GM19468 (cell line): ENCODE results near the gene ATOX1.
"Not testable (repeated sequence)": the region's sequence is repeated elsewhere in the genome, so short reads cannot be mapped to it uniquely, and the experiment has no call there.

Source experiments
- ATAC-seq: cut with Tn5 transposase; IDR thresholded peaks from one replicate; pipeline ENCODE4 v1.9.1; 2021; ENCODE audit warnings: mild to moderate bottlenecking, moderate library complexity, moderate number of reproducible peaks; ENCODE audit not compliant: unreplicated experiment; ENCODE audit errors: extremely low read depth

ATOX1 gene, protein sequence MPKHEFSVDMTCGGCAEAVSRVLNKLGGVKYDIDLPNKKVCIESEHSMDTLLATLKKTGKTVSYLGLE

DNA sequence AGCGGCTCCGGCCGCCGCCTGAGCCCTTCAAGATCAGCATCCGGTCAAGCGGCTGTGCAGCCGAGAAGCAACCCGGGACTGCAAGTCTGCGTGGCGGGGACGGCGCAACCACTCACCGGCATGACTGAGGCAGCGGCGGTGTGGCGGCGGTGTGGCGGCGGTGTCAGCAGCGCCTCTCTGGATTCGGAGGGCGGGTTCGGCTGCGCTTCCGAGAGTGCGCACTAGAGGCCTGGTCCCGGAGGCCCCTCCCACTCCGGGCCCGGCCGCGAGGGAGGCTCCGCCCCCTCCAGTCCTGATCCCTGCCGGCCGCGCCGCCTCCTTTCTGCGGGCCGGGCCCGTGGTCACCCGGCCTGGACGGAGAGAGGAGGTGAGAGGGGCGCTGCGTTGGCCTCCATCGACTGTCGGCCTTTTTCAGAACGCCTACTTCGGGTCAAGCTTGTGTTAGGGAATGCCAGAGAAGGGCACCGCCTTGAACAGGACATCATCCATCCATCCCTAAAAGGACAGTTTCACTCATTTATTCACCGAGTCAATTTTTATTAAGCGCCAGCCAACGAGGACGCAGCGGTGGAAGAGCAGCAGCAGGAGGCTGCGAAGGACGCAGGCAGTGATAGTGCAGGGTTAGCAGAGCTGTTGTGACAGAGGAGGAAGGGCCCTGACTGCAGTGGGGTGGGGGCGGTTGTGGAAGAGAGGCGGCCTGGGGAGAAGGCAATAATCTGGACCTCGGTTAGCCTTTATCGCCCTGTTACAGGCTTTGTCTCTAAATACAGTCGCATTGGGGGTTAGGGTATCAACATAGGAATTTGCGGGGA, at the start of gene ATOX1:
ATOX1 (minus strand) TSS at position 202 of the 812 bp plus-strand sequence; CDS start at position 122, 80 bp downstream.
- ATAC-seq = peak; percentile 83

- ATAC-seq = no peak
Observed at GRCh38 chr5:151805414-151806223, 47.2 kb upstream of the ATOX1 start.

- no peak for ATAC-seq
Observed at GRCh38 chr5:151800532-151800931, 42.1 kb upstream of the ATOX1 start.

GRCh38 chr5:151799407-151799806, 41.0 kb upstream of the ATOX1 start:
- ATAC-seq = no peak

DNA sequence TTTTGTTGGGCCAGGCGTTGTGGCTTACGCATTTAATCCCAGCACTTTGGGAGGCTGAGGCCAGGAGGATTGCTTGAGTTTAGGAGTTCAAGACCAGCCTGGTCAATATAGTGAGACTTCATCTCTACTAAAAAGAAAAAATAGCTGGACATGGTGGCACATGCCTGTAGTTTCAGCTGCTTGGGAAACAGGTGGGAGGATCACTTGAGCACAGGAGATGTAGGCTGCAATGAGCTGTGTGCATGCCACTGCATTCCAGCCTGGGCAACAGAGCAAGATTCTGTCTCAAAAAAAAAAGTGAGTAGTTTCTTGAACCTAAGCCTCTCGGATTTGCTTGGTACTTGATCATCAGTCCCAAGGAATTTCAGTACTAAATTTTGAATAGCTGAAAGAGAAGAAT, 40.2 kb upstream of the ATOX1 start:
- ATAC-seq = no peak

DNA sequence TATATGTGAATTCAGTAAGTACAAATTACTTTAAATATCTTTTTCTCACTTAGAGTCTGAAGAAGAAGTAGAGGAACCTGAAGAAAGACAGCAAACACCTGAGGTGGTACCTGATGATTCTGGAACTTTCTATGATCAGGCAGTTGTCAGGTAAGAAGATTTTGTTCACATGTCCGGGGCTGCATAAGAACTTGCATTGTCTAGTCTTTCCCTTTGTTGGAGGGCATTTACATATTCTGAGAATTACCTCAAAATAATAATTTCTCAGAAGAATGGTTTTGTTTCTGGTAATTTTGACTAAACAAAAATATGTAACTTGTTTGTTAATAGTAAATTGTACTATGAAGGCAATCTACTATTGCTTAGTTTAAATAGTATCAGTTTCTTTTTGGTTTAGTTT, 37.0 kb upstream of the ATOX1 start:
- ATAC-seq = no peak

DNA sequence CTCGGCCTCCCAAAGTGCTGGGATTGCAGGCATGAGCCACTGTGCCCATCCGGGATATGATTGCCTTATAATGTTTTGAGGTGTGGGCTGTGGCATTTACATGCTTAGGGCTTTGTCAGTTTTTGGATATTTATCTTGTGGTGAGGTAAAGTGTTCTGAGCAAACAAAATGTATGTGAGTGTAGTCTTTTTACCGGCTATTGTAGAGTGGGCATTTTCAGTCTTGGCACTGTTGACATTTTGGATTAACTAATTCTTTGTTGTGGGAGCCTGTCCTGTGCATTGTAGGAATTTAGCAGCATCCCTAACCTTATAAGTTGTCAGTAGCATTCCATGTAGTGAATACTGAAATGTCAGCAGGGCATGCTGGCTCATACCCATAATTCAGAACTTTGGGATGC, 34.9 kb upstream of the ATOX1 start:
- no peak for ATAC-seq

- ATAC-seq = no peak
Observed at GRCh38 chr5:151787817-151788216, 29.4 kb upstream of the ATOX1 start.

DNA sequence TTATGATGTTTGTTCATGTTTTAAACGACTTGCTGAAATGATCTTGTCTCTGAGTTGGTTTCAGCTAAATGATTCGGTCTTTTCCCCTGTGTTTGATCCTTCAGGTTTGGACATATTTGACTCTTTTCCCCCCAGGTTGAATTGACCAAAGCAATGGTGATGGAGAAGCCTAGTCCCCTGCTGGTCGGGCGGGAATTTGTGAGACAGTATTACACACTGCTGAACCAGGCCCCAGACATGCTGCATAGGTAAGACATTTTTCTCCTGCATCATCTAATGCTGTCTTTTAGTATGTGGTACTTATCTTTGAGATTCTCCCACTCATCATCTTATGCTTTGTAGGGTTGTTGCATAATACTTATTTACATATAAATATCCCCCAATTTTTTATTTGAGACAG, 28.0 kb upstream of the ATOX1 start:
- no peak for ATAC-seq

DNA sequence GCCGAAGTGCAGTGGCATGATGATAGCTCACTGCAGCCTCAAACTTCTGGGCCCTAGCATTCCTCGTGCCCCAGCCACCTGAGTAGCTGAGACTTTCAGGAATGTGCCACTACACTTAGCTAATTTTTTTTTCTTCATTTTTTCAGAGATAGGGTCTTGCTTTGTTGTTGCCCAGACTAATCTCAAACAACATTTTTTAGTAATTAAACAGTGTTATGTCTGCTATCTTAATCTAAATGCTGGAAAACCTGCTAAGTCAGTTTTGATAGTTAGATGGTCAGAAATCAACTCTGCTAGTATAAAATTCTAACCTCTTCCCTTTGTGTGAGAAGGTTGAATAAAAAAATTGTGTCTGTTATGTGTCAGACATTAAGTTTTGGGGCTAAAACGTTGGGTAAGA, 25.7 kb upstream of the ATOX1 start:
- no peak for ATAC-seq

DNA sequence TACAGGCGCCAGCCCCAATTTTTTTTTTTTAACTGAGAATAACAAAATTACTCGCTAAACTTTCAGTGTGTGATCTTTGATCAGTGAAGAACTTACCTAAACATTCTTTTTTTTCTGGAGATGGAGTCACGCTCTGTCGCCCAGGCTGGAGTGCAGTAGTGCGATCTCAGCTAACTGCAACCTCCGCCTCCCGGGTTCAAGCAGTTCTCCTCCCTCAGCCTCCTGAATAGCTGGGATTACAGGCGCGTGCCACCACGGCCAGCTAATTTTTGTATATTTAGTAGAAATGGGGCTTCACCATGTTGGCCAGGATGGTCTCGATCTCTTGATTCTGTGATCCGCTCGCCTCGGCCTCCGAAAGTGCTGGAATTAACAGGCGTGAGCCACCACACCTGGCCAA, 25.2 kb upstream of the ATOX1 start:
- ATAC-seq = not testable (repeated sequence)

DNA sequence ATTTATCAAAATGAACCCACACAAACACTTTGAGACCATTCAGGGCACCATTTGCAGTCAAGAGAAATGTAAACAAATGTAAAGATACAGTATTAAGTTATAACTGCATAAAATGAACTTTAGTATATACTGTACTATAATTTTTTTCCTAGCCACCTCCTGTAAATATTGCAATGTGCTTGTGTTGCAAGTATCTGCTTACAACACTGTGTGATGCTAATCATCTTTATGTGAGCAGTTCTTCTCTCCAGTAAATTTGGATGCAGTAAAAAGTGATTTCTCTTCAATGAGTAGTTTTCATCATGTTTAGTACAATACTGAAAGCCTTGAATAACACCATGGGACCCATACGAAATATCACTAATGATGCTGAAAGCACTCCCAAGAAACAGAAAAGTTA, 22.8 kb upstream of the ATOX1 start:
- no peak for ATAC-seq

- ATAC-seq = no peak
Observed at GRCh38 chr5:151780348-151780747, 21.9 kb upstream of the ATOX1 start.

DNA sequence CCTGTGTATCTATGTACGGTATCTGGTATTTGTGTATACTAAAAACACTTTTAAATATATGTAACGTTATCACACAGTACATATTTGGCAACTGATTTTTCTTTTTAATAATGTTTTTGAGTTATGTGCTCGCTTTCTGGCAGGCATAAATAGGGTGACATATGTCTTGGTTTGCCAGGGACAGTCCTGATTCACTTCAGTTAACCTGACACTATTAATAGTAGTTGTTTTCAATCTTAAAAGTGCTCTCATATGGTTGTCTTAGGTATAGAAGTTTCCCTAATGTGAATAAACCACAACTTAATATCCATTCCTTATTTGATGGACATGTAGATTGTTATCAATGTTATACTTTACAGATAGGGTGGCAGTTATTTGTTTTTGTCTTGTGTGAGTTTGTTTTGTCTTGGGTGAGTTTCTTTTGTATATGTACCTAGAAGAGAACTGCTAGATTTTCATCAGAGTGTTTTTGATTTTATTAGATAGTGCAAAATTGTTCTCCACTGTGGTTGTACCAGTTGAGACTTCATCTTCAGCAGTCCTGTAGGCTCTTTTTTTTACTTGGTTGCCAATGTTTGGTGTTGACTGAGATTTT, 21.2 kb upstream of the ATOX1 start:
- no peak for ATAC-seq

DNA sequence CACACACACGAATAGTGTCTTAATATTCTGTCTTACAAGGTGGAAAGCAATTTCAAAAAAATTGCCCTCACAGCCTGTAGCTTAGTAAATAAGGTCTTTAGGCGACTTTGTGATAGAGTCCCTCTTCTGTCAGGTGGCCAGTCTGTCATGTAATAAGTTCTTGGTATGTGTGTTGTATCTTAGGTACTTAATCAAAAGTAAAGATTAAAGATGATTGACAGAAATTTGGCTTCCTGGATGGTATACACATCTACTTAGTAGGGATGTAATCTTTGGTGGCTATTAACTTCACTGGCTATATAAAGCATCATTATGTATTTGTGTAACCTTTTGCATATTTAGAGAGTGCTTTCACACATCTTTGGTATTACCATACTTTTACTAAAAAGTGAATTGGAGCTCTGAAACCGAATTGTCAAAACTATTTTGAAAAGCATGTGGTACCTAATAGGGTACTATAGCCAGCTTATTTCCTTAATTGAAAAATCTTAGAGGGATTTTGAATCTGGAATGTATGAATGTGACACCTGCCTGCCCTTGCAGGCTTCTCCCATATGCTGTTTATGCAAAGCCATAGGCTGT, 16.7 kb upstream of the ATOX1 start:
- no peak for ATAC-seq

DNA sequence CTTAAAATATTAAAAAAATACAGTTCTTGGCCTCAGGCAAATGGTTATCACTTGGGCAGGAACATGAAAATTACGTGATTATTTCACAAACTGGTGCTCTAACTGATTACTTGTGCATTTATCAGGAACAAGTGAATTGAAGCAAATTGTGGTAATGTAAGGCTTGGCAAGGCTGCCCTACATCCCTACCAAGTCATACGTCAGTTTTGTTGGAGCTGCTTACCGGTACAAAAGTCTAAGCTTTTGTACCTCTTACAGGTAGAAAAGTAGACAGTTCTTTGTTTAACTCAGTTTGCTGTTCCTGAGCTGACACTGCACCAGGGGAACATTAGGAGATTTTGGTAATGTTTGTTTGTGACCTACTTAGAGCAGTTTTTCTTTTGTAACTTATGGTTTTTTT, 15.5 kb upstream of the ATOX1 start:
- no peak for ATAC-seq

GRCh38 chr5:151772846-151773561, 14.6 kb upstream of the ATOX1 start:
- ATAC-seq = no peak

DNA sequence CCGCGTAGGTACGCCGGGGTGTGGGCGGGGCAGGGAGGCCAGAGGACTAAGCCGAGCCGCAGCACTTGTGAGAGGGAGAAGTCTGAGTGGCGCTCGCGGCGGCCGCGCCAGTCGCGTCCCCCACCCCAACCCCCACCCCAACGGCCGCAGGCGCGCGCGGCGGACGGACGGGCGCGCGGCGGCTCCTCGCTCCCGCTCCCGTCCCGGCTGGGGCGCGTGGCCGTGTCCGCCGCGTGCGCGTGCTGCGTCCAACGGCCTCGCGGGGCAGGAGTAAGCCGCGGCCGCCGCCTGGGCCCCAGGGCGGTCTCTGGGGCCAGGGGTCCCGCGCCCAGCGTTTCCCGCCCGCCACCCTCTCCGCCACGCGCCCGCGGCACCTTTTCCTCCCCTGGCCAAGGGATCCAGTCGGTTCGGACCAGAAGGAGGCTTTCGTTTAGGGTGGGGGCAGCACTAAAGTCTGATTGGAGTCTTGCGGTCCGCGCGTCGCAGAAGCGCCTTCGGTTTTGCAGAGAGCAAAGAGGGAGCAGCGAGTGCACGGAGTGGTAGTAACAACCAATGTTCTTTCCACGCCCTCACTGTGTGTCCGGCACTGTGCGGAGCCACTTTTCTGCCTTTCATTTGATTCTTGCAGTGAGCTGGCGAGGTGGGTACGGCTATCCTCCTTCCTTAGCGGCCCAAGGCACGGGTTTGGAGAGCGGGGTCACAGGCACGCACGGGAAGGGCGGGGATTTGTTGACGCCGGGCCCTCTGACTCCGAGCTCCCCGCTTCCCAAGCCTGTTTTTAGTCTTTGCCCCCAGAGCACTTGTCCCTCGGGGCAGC, 13.8 kb upstream of the ATOX1 start:
- no peak for ATAC-seq
